Inflammatory macrophage treated with lipopolysaccharide for 4 hours (primary cell): ENCODE results near the gene AK5.

Source experiments
- DNase-seq: peaks from one replicate; pipeline ENCODE4 v3.0.0-alpha.2; 2020

AK5 gene

DNA sequence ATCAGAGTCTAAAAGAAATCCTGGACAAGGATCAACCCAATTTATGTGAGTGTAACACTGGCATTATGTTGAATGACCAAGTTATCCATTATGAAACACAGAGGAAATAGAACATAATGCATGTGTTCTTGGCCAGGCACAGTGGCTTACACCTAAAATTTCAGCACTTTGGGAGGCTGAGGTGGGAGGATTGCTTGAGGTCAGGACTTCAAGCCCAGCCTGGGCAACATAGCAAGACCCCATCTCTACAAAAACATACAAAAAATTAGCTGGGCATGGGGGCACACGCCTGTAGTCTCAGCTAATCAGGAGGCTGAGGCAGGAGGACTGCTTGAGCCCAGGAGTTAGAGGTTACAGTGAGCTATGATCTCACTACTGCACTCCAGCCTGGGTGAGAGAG is 270.8 kb downstream of the AK5 start:
- no peak for DNase-seq

DNA sequence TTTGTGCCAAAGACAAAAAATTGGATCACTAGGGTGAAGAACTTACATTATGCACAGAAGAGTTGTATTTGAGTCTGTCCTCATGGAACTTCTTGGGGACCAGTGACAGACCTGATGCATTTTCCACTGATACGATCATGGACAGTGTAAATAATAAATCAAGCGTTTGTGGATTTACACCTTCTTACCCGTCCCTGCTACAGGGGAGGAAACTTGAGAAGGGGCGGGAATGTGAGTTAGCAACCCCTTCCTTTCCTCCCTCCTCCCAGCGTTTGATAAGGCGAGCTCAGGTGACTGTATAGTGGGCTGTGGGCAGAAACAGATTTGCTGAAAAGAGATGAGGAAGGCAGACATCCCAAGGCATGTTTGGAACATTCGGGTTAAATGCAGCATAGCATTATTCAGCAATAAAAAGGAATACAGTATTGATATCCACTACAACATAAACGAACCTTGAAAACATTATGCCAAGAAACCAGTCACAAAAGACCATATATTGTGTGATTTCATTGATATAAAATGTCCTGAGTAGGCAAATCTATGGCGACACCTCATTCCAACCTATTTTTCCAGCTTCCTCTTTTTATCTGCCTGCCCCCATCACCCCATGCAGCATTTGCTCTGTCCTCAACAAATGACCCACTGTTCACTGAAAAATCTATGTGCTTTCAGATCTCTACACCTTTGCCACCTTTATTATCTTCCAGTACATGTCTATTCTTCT is 271.9 kb downstream of the AK5 start:
- no peak for DNase-seq

DNA sequence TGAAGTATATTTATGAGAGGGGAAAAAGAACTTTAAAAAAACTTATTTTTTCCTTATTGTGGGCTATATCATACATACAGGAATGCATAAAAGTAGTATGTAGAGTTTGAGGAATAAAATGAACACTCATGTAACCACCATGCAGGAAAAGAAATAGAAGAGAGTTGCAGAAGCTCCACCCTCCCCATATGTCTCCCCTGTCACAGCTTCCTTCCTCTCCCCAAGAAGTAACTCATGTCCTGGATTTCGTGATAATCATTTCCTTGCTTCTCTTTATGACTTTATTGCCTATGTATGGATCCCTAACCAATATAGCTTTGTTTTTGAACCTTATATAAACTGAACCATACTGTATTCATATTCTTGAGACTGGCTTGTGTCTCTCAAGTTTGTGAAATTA is 274.2 kb downstream of the AK5 start:
- no peak for DNase-seq

DNA sequence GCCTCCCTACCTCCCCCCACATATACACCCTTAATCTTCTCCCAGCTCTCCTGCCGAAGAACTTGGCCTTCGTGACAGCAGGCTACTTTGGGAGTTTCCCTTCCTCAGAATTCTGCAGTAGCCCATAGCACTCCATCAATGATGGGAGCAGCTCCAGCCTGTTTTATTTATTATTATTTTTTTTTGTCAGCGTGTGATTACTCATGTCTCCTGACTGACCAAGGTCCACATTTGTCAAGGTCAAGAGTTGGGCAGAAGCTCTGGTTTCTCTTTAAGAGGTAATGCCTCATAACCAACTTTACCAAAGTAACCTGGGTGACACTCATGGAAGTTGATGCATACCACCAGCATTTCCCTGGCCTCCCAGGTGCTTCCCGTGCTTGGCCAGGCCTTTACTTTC is 275.2 kb downstream of the AK5 start:
- DNase-seq: no peak

DNA sequence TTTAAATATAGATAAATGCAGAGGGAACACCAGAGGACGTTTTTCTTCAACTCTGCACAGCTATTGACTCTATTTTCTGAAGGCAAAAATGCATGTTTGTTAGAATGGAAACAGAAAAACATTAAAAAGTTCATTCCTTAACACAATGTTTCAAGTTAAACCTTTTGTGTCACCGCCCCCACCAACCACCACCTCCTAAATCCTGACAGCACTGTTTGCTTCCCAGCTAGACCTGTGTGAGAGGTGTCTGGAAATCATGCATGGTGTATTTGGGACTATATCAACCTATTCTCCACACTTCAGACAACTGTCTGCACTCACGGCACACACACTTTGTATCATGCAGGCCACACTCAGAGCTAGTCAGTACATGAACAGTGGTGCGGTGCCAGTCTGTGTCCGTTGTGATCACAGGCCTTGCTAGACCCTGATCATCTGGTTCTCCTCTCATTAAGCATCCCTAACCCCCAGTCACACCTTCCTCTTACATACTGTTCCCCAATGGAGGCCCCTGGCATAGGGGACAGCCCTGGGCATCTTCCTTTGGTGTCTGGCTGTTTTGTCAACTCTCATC is 276.9 kb downstream of the AK5 start:
- no peak for DNase-seq

DNA sequence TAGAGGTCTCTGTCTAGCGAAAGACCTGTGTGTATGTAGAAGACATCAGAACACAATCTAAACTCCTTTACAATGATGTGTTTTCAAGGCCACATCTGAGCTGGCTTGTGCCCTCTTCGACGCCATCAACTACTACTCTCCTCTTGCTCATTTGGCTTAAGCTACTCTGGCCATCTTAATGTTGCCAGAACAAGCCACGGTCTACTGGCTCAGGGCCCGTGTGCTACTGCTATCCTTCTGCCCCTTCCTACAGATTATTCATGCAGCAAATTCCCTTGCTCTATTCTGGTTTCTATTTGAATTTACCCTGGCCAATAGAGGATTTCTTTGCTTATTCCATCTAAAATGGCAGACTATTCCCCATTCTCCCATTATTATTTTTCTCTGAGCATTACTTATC is 278.9 kb downstream of the AK5 start:
- DNase-seq: no peak

DNA sequence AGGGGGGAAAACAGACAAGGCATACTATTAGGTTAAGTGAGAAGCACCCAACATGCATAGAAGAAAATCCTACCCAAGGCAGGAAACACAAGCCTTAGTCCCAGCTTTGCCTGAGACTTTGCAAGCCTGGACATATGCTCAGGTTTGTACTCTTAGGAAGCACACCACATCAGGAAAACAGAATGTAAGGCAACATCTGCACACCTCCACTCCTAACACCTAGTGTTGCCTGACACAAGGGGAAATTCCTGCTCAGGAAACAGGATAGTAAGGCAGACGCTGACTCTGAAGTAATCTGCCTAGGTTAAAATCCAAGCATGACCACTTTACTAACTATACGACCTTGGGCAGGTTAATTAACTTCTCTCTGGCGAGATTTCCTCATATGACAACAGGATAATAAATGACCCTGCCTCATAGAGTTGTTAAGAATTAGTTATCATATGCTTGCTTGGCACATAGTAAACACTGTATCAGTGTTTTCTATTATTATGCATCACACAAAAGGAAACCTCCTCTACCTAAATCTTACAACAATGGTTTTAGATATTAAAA is 280.9 kb downstream of the AK5 start:
- no peak for DNase-seq

DNA sequence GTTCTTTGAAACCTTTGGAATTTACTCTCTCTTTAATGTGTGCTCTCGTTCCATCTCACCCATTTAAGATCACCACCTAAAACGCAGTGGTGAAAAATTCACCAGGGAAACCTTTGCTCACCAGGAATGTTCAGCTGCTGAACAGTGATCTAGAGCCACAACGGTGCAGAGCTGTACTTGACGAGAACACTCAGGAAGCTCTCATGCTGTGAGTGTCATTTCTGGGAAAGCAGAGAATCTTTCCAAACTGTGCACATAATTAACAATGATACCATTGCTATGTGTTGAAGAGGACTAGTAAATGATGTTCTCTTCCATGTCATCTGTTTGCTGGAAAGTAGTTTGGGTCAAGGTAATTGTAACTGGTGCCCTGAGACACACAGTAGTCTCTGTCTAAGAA is 283.5 kb downstream of the AK5 start:
- DNase-seq: no peak

DNA sequence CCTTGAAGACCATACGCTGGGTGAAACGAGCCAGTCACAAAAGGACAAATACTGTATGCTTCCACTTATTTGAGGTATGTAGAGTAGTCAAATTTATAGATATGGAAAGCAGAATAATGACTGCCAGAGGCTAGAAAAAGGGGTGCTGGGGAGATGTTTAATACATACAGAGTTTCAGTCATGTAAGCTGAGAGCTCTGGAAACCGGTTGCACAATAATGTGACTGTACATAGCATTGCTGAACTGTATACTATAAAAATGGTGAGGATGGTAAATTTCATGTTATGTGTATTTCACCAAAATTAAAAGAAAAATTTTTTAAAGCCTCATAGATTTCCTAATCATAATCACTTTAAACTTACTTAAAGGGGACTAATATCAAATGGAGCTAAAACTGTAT is 289.8 kb downstream of the AK5 start:
- no peak for DNase-seq

DNA sequence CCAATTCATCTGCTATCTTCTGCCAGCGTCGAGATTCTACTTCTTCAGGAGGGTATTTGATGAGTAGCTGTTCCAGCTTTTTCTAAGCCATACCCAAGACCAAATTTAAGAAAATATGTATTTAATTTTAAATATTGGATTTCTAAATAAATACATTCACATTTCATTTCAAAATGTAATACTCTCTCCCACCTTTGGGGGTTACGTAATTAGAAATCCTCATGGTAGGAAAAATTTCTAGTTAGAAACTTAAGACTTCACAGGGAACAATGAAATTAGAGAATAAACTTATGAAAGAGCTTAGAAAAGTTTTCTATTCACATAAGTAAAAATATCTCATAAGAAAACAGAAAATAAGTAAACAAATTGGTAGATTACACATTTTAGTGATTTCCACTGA is 297.7 kb downstream of the AK5 start:
- no peak for DNase-seq

DNA sequence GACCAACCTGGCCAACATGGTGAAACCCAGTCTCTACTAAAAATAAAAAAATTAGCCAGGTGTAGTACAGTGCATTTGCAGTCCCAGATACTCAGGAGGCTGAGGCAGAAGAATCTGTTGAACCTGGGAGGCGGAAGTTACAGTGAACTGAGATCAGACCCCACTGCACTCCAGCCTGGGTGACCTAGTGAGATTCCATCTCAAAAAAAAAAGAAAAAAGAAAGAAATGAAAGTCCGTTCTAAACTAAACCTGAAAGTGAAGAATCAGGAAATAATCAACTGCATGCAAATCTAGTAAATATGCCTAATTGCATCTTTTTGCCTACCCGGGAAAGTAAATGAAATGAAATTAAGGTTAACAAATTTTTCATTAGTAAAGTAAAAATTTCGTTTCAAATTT is 301.1 kb downstream of the AK5 start:
- no peak for DNase-seq

DNA sequence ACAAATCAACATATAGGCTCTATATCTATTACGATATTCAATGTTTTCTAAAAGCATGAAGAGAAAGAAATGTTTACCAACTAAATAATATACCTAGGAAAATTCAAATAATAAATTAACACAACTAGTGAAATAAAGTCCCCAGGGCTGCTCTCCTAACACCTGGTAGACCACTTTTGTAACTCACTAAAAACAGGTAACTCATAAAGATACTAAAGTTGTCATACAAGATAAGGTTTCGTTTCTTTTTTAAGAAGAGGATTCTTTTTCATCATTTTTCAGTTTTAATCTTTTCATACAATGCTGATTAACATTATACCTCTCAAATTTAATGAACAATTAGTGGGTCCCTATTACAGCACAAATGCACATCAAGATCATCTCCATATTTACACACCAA is 301.7 kb downstream of the AK5 start:
- no peak for DNase-seq

DNA sequence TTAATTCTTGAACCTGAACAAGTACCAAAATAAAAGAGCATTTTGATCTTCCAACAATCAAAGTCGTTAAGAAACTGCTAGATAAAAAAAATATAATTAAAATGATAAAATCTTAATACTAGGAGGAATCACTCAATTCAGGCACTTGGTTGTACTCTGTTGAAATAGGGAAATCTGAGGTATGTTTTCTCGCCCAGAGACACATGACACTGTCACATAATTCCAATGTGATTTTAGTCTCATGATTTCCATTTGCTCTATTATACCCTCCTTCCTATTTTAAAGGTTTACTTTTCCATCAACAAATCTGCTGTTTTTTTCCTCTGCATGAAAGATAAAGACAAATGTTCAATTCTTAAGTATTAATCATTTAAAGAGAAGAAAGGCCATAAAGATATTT is 303.1 kb downstream of the AK5 start:
- DNase-seq: peak; percentile 32

DNA sequence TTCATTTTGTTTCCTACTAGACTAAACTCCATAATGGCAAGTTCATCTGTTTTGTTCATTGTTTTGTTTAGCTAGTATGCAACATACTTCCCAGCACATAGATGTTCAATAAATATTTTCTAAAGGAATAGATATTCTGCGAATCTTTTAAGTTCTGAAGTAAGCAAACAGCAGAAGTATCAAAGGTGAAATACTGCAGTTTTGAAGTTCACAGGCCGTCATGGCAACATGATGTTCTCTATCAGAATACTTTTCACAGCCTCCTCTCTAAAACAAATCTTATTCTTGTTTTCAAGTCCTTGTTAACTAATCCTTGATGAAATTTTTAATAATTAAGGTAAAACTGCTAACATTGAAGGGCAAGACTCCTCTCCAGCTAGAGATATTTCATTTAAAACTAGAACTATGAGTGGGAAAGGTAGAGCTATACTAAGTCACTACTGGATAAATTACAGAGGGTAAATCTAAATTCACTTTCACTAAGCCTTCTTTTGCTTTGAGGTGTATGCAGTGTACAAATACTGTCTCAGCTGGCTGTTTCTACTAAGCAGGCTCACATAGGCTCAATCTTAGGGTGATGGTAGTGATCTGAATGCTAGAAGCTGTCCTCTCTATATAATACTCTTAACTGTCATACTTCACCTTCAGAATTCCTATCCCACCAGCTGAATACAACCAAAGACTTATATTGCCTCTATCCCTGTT is 303.9 kb downstream of the AK5 start:
- DNase-seq: no peak

DNA sequence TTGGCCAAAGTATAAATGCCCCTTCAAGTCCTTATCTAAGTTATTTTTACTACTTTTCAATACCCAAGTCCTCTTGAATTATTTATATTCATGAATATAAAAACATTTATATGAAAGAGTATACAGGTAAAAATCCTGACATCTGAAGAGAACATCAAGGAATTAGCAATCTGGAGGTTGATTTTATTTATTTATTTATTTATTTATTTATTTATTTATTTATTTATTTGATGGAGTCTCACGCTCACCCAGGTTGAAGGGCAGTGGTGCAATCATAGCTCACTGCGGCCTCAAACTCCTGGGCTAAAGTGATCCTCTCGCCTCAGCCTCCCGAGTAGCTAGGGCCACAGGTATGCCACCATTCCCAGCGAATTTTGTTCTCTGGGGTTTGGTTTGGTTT is 307.4 kb downstream of the AK5 start:
- DNase-seq: no peak

DNA sequence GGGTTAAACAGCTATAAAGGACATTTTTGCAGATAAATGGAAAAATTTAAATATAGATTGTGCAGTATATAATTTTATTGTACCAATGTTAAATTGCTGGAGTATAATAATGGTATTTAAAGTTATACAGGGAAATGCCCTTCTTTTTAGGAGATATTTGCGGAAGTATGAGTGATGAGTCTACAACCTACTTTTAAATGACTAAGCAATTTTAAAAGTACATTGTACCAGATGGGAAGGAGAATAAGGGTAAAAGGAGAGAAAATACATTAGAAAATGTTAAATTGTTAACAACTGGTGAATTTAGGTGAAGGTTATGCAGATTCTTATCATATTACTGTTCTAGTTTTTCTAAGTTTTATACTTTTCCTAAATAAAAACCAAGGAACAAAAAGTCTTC is 308.8 kb downstream of the AK5 start:
- DNase-seq: peak; percentile 40

DNA sequence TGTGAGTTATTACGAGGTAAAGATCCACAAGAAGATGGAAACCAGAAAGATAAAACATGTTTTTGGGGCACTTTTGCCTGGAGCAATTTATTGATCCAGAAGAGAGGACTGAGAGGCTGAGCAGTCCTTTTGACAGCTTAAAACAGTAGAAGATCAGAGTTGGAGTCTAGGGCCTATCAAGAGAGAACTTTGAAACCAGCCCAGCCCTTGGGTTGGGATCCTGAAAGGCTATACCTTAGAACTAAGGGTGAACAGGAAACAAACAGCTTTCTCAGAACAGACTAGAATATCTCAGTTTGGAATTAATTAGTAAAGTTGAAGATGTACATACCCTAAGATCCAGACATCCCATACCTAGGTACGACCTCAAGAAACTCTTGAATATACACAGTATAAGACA is 311.1 kb downstream of the AK5 start:
- DNase-seq: no peak

DNA sequence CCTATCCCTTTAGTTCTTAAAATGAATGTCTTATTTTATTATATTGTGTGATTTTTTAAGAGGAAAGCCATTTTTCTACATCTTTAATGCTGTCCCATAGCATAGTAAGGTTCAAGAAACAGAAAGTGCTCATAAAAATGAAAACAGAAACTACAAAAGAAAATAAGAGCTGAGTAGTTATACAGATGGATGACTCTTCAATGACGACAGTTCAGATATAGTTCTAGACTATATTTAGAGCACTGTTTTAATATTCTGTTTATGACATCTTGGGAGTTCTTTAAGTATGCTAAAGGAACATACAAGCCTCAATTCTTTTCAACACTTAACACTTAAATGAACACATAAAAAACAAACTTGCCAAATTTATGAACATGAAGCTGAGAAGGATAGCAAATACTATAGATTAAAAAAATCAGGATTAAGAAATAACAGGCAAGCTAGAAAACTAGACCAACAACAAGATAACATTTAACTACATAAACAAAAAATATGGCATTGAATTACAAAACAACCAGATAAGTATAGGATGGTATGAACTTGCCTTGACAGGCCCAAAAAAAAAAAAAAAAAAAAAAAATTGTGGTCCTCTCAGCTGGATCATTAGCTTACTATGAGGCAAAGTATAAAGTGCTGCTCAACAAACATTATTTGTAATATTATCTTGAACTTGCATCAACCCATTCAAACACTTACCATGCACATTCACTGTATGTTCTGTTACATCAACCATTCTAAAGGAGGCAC is 312.7 kb downstream of the AK5 start:
- DNase-seq: peak; percentile 38

DNA sequence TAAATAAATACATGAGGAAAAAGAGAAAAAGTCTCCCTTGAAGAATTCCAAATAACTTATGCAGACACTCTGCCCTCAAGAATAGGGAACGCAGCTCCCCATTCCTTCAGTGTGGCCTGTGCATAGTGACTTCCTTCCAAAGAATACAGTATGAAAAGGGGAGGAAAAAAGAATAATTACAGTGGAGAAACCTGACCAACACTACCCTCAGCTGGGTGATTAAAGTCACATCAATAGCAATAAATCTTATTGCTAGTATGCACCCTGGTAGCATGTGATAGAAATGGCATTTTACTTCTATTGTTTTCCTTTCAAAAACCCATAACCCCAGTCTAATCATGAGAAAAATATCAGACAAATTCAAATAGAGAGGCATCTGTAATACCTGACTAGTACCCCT is 315.5 kb downstream of the AK5 start:
- DNase-seq: no peak

DNA sequence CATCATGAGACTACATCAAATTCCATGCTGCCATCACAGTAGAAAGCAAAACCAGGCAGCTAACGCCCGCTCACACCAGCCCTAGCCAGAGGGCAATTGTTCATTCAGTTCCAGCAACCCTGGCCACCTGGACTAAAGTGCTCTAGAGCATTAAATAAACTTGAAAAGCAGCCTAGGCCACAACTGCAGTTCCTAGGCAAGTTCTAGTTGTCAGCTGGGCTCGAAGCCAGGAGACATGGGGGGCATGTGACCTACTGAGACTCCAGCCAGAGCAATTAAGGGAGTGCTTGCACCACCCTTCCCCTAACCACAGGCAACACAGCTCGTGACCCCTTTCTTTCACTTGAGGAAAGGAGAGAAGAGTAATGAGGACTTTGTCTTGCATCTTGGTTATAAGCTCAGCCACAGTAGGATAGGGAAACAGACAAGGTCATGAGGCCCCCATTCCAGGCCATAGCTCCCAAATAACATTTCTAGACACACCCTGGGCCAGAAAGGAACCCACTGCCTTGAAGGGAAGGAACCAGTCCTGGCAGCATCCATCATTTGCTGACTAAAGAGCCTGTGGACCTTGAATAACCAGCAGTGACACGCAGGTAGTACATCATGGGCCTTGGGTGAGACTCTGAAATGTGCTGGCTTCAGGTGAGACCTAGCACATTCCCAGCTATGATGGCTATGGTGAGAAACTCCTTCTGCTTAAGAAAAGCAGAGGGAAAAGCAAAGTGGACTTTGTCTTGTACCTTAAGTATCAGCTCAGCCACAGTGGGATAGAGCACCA is 323.6 kb downstream of the AK5 start:
- peak; percentile 37 for DNase-seq

DNA sequence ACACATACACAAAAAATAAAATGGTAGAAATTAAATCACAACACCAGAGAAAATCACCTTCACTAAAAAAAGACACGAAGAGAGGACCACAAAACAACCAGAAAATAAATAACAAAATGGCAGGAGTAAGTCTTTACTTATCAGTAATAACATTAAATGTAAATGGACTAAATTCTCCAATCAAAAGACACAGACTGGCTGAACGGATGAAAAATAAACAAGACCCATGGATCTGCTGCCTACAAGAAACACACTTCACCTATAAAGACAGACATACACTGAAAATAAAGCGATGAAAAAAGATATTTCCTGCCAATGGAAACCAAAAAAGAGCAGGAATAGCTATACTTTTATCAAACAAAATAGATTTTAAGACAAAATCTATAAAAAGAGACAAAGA is 327.1 kb downstream of the AK5 start:
- no peak for DNase-seq
